HUDEP-2 (cell line): ENCODE data around the gene DIP2B.

Experiments used
- DNase-seq, 76 experiments: peaks; one replicate each; lab custom pipeline; 2025; ENCODE audit not compliant: unreplicated experiment in 76 of 76; lab: John Stamatoyannopoulos, UW

The DIP2B gene

DNA sequence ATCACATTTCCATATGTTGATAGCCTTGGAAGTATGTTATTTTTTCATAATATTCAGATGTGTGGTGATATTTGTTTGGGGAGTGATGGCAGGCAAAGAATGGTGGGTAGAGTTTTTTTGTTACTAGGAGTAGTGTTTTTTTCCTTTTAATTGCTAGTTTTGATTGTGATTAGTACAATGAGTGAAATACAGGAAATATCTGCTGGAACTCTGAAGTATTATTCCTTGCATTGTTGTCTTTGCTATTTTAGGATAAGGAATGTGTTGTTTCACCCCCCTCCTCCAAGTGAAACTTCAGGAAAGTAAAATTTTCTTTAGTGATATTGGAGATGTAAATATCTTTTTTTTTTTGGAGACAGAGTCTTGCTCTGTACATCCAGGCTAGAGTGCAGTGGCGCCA, 105.4 kb downstream of the DIP2B start:
- DNase-seq: no peak

DNA sequence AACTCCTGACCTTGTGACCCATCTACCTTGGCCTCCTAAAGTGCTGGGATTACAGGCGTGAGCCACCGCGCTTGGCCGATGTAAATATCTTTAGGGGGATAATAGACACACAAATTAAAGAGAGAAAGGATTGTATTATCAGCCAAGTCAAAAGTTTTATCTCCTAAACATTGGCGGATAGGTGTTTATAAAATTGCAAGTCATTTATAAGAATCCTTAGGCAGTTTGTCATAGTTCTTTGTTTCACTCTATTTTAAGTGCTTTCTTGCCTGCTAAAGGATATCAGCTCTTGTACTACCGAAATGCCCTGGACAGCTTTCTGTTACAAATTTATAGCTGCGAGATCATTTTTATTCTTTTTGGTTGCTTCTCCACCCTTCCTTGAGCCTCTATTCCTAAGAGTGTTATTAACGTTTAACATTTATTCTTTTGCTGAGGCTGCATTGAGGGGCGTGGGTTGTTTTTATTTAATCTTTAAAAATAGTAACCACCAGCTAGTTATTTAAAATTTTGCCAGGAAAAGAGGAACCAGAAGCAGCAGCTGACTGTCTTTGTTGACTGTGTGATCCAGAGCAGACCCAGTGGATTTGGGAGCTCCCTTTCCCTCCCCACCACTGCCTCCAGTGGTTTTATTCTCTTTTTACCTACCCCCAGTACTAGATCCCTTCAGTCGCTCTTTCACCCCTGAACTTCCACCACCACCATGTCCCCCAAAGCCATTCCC, 106.4 kb downstream of the DIP2B start:
- DNase-seq: no peak

DNA sequence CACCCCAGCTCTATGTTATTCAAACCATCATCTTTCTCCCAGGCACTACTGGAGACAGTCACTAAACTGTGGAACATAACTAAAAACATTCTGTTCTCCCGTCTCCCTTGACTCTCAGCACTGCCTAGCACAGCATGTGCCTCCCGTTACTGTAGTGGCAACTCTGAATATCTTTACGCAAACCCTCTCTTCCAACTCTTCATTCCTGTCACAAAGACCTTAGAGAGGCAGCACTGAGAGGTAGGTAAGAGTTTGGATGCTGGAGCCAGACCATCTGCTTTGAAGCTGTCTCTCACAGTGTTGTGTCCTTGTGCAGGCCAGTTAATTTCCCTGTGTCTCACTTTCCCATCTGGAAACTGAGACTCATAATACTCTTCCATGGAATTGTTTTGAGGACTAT, 108.1 kb downstream of the DIP2B start:
- no peak for DNase-seq

DNA sequence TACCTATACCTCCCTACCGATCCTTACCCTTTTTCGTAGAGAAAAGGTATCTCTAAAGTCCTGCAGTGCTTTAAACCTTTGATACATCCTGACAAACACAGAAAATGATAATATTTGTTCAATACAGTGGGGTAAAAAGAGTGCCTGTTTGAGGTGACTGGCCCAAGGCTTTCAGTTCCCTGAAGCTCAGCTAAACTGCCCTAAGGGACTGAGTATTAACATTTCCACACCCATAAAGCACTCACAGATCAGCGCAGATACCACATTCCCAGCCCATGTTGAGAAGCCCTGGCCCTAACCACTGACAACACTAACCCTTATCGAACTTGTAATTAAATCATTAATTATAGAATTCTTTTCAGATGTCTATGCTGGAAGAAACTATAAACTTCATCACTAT, 108.7 kb downstream of the DIP2B start:
- no peak for DNase-seq

DNA sequence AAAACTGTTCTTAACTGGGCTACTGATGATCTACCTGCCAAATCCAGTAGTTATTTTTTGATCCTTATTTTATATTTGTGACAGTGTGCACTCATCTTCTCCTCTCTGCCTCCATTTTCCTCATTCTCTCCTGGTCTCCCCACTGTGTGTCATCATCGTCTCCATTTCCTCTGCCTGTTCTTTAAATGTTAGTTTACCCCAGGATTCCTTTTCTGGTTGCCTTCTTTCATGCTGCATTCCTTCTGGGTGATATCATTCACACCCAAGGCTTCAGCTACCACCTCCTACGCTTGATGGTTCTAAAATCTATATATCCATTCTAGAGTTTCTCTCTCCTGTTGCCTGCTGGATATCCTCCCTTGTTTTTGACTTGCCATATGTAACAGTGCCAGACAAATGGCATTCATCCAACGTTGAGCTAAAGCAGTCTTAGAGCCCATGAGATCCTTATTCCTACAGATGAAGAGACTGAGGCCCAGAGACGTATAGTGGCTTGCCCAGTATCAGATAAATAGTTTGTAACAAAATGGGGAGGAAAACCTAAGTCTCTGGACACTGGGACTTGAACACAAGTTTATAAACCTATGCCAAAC, 109.5 kb downstream of the DIP2B start:
- no peak for DNase-seq

DNA sequence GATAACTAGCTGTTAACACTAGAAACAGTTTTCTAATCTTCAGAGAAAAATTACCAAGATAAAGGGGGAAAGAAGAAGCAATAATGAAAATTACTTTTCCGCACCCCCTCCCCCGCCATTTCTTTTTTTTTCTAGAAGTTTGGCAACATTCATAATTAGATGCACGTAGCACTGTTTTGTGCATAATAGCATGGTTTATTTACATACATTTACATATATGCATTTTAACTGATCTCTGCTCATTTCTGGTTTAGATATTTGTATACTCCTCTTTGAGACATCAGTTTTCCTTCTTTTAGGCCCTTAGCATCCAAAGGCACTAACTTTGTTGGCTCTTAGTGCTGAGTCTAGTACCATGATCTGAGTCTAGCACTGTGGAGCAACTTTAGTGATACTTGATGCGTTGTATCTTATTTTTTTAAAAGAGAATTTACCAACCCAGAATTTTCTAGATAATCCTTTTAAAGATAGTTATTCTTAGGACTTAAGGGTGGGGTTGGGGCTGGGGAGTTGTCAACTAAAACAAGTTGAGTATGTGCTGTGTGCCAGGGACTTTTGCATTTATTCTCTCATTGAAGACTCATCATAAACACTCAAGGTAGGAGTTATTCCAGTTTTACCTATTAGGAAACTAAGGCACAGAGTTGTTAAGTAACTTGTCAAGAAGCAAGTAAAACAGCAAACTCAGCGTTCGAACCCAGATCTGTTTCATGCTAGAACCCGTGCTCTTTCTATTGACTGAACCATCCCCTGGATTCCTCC, 110.5 kb downstream of the DIP2B start:
- no peak for DNase-seq

DNA sequence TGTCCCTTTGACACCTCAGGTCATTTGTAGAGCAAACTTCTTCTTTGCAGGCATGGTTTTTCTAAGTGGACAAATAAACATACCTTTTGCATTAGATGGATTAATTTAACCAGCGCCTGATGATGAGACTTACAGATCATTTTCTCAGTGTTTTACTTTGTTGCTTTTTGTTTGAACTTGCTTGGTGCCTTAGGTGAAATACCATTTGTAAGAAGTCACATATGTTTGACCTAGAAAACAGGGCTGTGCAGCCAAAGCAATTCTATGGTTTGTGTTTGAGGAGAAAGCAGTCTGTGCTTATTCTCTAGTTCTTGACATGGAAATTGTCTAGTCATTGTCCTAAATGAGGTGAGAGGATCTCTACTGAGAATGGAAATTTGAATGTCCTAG, 111.1 kb downstream of the DIP2B start:
- no peak for DNase-seq

DNA sequence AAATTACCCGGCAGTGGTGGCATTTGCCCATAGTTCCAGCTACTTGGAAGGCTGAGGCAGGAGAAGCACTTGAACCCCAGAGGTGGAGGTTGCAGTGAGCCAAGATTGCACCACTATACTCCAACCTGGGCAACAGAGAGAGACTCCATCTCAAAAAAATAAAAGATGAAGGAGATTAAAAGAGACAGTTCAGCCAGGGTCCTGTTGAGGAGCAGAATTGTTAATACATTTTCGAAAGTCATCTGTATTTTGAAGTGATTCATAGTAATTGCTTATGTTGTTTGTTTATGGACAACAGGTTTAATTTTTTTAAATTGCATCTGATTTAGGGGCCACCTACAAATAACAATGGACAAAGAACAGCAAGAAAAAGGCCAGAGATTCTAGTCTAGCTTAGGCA, 112.9 kb downstream of the DIP2B start:
- DNase-seq: no peak

DNA sequence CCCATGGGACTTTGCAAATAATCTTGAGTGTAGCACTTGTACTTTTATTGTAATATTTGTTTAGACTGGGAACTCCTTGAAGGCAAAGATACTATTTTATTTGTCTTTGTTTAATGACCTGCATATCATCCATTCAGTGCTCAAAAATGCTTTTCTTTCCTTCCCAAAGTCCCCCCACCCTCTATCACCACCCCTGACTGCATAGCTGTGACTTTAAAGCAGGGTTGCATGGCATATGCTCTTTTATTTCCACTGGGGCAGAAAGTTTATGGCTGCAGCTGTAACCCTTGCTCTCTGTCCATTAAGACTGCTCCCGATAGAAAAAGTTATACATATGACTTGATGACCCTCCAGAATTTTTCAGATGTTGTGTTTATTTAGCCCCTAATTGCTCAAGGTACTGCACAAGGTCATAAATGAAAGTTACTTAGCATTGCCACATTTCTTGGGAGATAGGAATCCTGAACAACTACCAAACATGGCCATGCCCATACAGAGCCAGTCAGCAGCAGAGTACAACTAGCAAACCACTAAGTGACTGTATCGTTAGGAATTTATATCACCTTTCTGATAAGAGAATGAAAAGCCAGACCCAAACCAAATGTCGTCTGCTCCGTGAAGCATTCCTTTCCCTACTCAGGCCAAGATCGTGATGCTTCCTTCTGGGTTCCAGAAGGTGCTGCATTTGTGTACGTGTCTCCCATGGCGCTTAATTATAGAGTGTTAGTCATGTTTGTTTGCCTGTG, 114.3 kb downstream of the DIP2B start:
- no peak for DNase-seq

DNA sequence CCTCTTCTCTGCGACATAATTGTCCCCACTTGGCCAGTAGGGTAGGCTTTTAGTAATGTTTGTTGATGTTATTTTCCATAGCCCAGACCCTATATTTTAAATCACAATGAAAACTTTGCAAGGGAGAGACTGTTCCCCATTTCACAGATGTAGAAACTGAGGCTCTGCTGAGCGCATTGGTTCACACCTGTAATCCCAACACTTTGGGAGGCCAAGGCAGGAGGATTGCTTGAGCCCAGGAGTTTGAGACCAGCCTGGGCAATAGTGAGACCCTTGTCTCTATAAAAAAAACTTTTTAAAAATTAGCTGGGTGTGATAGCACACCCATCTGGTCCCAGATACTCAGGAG, 114.8 kb downstream of the DIP2B start:
- no peak for DNase-seq

DNA sequence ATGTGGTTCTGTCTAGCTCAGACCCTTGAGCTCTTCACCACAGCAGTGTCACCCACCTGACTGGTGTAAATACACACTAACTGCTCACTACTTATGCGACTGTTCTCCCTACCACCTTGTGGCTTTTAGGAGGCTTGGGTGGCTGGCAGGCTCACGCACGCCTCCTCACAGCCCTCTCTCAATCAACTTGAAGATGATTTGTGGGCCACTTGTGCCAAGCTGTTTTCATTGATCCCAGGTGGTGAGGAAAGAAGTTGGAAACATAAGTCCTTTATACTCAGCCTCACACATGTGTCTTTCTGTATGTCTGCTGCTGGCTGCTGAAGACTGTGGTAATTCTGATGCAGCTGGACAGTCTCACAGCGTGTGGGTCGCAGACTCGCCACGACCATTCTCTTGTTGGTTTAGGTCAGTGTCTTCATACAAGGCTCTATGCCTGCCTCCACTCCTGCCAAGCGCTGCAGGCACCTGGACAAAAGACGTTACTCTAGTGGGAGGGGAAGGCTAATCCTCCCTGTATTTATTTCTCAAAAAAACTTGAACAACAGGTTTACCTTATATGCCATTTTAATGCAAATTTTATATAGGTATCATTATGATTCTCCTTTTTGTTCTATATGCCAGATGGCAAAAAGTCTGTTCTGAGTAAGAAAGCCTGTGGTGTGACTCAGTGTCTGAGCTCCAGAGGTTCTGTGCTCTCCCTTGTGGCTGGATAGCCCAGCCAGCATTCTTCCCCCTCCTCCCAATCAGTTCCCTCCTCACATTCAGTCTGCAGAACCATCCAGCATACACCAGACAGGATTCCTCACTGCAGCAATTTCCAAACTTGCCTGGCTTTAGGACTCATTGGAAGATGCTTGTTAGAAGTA, 115.6 kb downstream of the DIP2B start:
- no peak for DNase-seq

DNA sequence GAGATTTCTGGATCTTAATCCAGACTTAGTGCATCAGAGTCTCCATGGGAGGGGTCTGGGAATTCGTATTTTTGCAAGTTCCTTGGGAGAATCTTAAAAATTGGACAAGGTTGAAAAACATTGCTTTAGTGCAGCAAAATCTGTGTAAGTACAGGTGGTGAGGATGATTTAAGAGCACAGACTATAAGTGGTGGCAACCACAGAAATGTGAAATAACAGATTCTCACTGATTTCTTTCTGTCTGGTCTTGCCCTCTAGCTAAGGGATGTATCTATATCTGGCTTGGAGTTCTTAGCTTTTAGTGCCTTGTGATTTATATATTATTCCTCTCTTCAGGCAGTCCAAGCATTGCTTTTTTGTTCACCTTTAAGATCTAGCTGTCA, 116.2 kb downstream of the DIP2B start:
- DNase-seq: no peak

DNA sequence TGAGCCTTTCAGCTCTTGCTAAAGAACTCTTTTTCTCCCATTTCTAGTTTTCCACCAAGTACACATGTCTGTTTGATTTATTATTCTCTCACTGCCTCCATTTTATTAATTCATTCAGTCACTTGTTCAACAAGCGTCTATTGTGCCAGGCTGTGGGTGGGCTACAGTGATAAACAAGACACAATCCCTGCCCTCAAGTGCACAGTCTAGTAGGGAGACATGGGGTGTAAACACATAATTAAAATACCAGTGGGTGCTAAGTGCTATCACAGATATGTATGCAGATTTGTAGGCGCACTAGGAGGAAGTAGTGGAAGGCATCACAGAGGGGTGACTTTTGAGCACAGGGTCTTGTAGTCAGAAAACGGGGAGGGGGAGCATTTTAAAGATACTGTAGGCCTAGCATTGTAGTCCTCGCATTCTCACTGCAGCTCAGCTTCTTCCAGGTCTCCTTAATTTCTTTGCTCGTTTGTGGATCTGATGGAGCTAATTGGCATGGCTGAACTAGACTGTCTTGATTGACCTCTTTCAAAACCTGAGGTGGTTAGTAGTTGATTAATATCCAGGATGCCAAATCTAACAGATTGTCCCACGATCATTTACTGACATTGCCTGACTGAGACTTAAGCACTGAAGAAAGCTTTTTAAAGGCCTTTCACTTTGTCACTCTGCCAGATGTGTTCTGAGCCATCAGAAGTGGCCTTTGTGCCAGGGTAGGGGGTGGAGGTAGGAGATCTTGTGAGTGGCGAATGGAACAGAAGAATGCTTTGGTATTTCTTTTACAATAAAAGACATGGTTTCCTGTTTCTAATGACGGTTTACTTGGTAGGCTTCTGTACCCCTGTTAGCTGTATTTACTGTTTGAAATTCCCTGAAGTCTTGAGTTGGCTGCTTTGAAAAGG, 116.9 kb downstream of the DIP2B start:
- DNase-seq: peak in 4 of 76 experiments; percentile 2 to 19 (median 10)

DNA sequence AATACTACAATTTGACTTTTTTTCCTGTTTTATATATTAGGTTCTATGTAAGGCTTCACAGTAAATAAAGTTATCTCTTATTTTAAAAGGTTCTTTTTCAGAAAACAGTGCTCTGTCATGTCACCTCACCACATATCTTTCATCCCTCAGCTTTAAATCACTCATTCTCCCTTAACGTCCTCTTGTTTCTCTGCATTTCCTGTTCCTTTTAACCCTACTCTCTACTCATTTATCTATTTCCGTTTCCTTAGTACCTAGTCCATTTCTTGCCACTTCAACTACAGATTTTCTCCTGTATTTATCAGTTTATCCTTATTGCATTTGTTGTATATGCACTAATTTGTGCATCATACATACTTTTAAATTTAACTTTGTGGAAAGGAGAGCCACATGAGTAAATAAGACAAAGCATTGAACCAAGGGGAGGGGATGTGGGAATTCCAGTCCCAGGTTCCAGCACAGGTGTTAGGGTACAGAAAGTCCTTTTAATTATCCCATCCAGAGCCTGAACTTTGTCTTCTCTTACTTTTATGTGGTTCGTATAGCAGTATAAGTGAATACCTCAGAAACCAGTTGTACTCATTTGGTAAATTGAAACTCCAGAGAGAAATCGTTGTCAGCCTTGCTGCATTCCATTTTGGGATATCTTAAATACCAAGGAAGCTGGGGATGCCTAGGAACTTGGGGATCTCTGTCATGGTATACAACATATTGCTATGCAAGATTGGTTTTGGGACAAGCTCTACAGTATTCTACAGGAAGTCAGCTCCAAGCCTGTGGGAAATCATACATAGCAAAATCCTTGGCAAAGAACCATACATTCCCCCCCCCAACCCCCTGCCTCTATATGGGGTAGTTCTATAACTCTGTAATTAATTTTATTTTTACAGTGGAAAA, 120.5 kb downstream of the DIP2B start:
- DNase-seq: no peak

DNA sequence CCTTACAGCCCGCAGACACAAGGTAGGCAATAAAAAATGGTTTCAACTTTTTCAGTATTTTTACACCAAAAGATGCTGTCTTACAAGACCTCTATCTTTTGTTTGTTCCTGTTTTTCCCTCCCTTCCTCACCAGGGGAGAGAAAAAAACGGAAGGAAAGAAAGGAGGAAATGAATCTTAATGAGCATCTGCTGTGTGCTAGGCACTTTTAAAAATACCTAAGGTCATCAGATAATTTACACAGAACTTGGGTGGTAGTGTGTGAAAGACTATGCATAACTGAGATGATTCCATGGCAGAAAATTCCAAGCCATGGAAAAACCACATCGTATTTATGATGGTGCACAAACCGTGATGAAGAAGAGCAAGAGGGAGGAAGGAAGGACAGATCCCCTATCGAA, 121.2 kb downstream of the DIP2B start:
- no peak for DNase-seq

DNA sequence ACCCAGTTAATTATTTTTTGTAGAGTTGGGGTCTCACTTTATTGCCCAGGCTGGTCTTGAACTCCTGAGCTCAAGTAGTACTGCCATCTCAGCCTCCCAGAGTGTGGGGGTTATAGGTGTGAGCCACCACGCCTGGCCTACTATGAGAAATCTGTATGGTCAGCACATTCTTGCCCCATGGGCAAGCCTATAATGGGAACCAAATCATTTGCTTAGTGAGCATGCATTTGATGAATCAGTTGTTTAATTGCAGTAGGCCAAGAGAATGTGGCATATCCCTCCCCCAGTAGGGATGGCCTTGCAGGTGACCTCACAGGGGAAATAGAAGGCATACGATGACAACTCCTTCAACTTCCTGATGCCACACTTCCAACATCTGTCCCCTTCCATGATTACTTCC, 122.7 kb downstream of the DIP2B start:
- no peak for DNase-seq

DNA sequence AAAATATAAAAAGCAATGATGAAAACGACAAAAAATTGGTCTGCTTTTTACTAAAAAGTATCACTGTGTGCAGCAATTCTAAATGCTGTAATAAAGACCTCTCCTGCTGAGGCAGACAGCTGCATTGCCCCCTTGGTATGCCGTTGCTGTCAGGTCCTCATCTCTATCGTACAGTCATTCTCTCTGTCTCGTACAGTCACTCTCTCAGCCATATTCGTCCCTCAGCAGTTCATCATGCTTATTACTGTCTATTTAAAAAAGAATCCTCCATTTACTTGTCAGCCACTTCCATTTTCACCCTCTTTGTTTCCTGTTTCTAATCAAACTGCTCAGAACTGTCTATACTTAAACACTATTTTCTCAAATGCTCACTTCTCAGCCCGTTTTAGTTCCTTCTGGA, 123.6 kb downstream of the DIP2B start:
- DNase-seq: no peak

DNA sequence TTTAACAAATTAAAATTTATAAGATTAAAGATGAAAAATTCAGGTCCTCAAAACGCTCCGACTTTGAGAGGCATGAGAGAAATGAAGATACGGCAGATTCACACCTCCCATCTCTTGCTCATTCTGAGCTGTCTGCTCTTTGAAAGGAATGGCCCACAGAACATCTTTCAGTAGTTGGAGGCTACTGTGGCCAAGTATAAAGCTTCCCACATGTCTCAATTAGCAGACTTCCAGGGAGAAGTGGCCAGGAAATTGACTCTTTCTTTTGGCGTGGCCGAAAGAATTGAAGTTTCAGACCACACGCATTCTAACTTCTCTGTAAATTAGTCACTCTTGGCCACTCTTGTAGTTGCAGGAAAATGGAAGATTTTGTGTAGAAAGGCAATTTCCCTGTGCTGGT, 129.2 kb downstream of the DIP2B start:
- DNase-seq: no peak

DNA sequence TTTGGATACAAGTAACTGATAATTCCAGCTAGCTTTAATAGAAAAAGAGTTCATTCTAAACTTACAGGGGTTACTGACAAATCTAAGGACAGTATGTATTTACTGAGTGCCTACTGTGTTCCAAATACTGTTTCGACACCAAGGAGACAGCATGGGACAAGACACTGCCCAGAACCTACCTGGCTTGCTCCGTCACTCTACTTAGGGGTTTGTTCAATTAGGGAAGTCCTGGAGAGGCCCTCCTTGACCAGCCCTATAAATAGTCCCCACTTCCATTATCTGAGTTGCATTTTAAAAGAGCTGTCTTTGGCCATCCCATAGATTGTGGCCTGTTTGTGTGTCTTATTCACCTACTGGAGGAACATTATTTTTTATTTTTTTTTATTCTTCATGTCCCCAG, 129.6 kb downstream of the DIP2B start:
- DNase-seq: no peak
